IMR-90 (cell line): ENCODE data around the gene MLYCD. TPM values are rescaled to one million over a fixed set of nuclear protein-coding genes. Genes with fewer than 3 reads are reported as not detected.

ENCODE experiments used
- ATAC-seq: fragments of 200-7000 bp; cut with Tn5 transposase; 2 replicates; pipeline ENCODE4 v1.9.1; 2020; ENCODE audit warnings: low read depth, mild to moderate bottlenecking, moderate library complexity
- BruUV-seq: library from RNA; stranded (reverse); fragments of 400-500 nt; replicated peaks from 2 replicates; lab custom pipeline; 2021; lab: Mats Ljungman, UMichigan
- CTCF ChIA-PET: fragments of 300-600 bp; formaldehyde crosslinking; extraction: SDS; loops from one replicate; lab custom pipeline; 2021; ENCODE audit warnings: antibody characterized with exemption; lab: Yijun Ruan, JAX
- POLR2A ChIA-PET: fragments of 300-600 bp; sonication (Branson Sonifier 250); formaldehyde crosslinking; loops from one replicate; lab custom pipeline; 2022; ENCODE audit warnings: antibody characterized with exemption; ENCODE audit not compliant: unreplicated experiment; lab: Charles Lee
- DNase-seq: peaks from one replicate; pipeline ENCODE4 v3.0.0; 2013
- H2AFZ ChIP-seq: replicated peaks from 2 replicates; pipeline ENCODE3; 2013; ENCODE audit warnings: low read length, mild to moderate bottlenecking; ENCODE audit not compliant: poor library complexity
- H2AK5ac ChIP-seq: 2 replicates; pipeline ENCODE4 v1.6.1; 2013; ENCODE audit warnings: low read depth, low read length, inconsistent platforms
- H2AK9ac ChIP-seq: replicated peaks from 2 replicates; pipeline ENCODE3; 2013; ENCODE audit warnings: mild to moderate bottlenecking, low read depth, low read length, moderate library complexity; ENCODE audit not compliant: poor library complexity
- H2BK120ac ChIP-seq: 2 replicates; pipeline ENCODE4 v1.6.1; 2013; ENCODE audit warnings: low read depth, low read length, inconsistent platforms
- H2BK15ac ChIP-seq: 3 replicates; pipeline ENCODE4 v1.6.1; 2013; ENCODE audit warnings: low read depth, low read length, inconsistent platforms
- H2BK20ac ChIP-seq: 2 replicates; pipeline ENCODE4 v1.6.1; 2013; ENCODE audit warnings: low read depth, mild to moderate bottlenecking, inconsistent platforms, low read length, moderate library complexity
- H2BK5ac ChIP-seq: 2 replicates; pipeline ENCODE4 v1.6.1; 2013; ENCODE audit warnings: mild to moderate bottlenecking, low read depth, low read length, inconsistent platforms; ENCODE audit not compliant: poor library complexity, severe bottlenecking
- H3K14ac ChIP-seq: replicated peaks from 2 replicates; pipeline ENCODE4 v1.6.1; 2013; ENCODE audit warnings: low read depth, low read length, inconsistent platforms
- H3K18ac ChIP-seq: 2 replicates; pipeline ENCODE4 v1.6.1; 2013; ENCODE audit warnings: low read depth, low read length, control low read depth
- H3K23ac ChIP-seq: 2 replicates; pipeline ENCODE4 v1.6.1; 2013; ENCODE audit warnings: low read depth, low read length, inconsistent platforms
- H3K27ac ChIP-seq: 2 replicates; pipeline ENCODE4 v1.5.1; 2013; ENCODE audit warnings: mild to moderate bottlenecking, control low read depth, low read length; ENCODE audit not compliant: insufficient read depth
- H3K27me3 ChIP-seq: 2 replicates; pipeline ENCODE4 v1.6.1; 2013; ENCODE audit warnings: low read length; ENCODE audit not compliant: control insufficient read depth, insufficient read depth
- H3K36me3 ChIP-seq: 2 replicates; pipeline ENCODE4 v1.6.1; 2013; ENCODE audit warnings: low read length, mixed read lengths; ENCODE audit not compliant: control insufficient read depth, insufficient read depth
- H3K4ac ChIP-seq: 2 replicates; pipeline ENCODE4 v1.6.1; 2013; ENCODE audit warnings: low read depth, low read length, inconsistent platforms
- H3K4me1 ChIP-seq: 2 replicates; pipeline ENCODE4 v1.6.1; 2013; ENCODE audit warnings: low read length, mixed read lengths; ENCODE audit not compliant: control insufficient read depth, insufficient read depth
- H3K4me2 ChIP-seq: 2 replicates; pipeline ENCODE4 v1.6.1; 2013; ENCODE audit warnings: low read depth, mild to moderate bottlenecking, control low read depth, low read length, moderate library complexity
- H3K4me3 ChIP-seq: 2 replicates; pipeline ENCODE4 v1.5.1; 2013; ENCODE audit warnings: low read depth, mild to moderate bottlenecking, control low read depth, low read length, moderate library complexity; ENCODE audit not compliant: insufficient read depth
- H3K56ac ChIP-seq: 2 replicates; pipeline ENCODE4 v1.6.1; 2013; ENCODE audit warnings: low read length, inconsistent platforms; ENCODE audit not compliant: insufficient read depth; ENCODE audit errors: extremely low read depth
- H3K79me1 ChIP-seq, 2 experiments: 2 replicates each; pipeline ENCODE4 v1.6.1; 2013; ENCODE audit warnings: low read length in 2 of 2, inconsistent platforms in 1 of 2, low read depth in 1 of 2
- H3K9ac ChIP-seq: 2 replicates; pipeline ENCODE4 v1.6.1; 2013; ENCODE audit warnings: low read depth, low read length, control low read depth
- H3K9me1 ChIP-seq: 2 replicates; pipeline ENCODE4 v1.6.1; 2013; ENCODE audit warnings: low read length, inconsistent platforms; ENCODE audit not compliant: insufficient read depth
- H3K9me3 ChIP-seq: 2 replicates; pipeline ENCODE4 v1.6.1; 2013; ENCODE audit warnings: low read length; ENCODE audit not compliant: control insufficient read depth, insufficient read depth
- H4K20me1 ChIP-seq: 2 replicates; pipeline ENCODE4 v1.6.1; 2013; ENCODE audit warnings: low read length, inconsistent platforms; ENCODE audit not compliant: insufficient read depth
- H4K5ac ChIP-seq: 2 replicates; pipeline ENCODE4 v1.6.1; 2013; ENCODE audit warnings: mild to moderate bottlenecking, low read depth, low read length, control low read depth
- H4K8ac ChIP-seq, 2 experiments: 2 replicates each; pipeline ENCODE4 v1.6.1; 2013; ENCODE audit warnings: low read depth in 2 of 2, low read length in 2 of 2, control low read depth in 1 of 2, inconsistent platforms in 1 of 2
- H4K91ac ChIP-seq: 2 replicates; pipeline ENCODE4 v1.6.1; 2013; ENCODE audit warnings: low read depth, low read length, inconsistent platforms; ENCODE audit not compliant: insufficient read depth
- BHLHE40 ChIP-seq: fragments of 150-350 bp; IDR thresholded peaks from 2 replicates; pipeline ENCODE4 v1.6.1; 2016; ENCODE audit warnings: mild to moderate bottlenecking, low read depth, low read length
- CHD1 ChIP-seq: IDR thresholded peaks from 2 replicates; pipeline ENCODE4 v1.6.1; 2012; ENCODE audit warnings: low read depth, low read length, improper control_type of control experiment
- CTCF ChIP-seq: conservative IDR thresholded peaks from 2 replicates; pipeline ENCODE4 v1.5.1; 2012; ENCODE audit warnings: mild to moderate bottlenecking, low read depth, low read length, improper control_type of control experiment
- FOS ChIP-seq: fragments of 150-350 bp; IDR thresholded peaks from 2 replicates; pipeline ENCODE4 v1.6.1; 2016; ENCODE audit warnings: low read depth, low read length
- MAFK ChIP-seq: IDR thresholded peaks from 2 replicates; pipeline ENCODE4 v1.6.1; 2012; ENCODE audit warnings: low read depth, low read length, improper control_type of control experiment
- MAZ ChIP-seq: IDR thresholded peaks from 2 replicates; pipeline ENCODE4 v1.6.1; 2012; ENCODE audit warnings: low read depth, mild to moderate bottlenecking, low read length, improper control_type of control experiment, moderate library complexity, borderline replicate concordance
- MXI1 ChIP-seq: IDR thresholded peaks from 2 replicates; pipeline ENCODE4 v1.6.1; 2012; ENCODE audit warnings: low read depth, mild to moderate bottlenecking, low read length, moderate library complexity, borderline replicate concordance
- NFE2L2 ChIP-seq: fragments of 150-350 bp; IDR thresholded peaks from 2 replicates; pipeline ENCODE4 v1.6.1; 2016; ENCODE audit warnings: low read depth, mild to moderate bottlenecking, low read length
- POLR2A ChIP-seq: IDR thresholded peaks from 2 replicates; pipeline ENCODE4 v1.6.1; 2012; ENCODE audit warnings: mild to moderate bottlenecking, low read depth, low read length
- RFX5 ChIP-seq: IDR thresholded peaks from 2 replicates; pipeline ENCODE4 v1.8.0; 2012; ENCODE audit warnings: low read depth, mild to moderate bottlenecking, low read length, moderate library complexity
- SMC3 ChIP-seq: fragments of 150-350 bp; IDR thresholded peaks from 2 replicates; pipeline ENCODE4 v1.6.1; 2016; ENCODE audit warnings: low read depth, mild to moderate bottlenecking, antibody characterized with exemption, low read length, moderate library complexity
- WGBS, 2 experiments: methylation state at CpG; one replicate each; pipeline versions ENCODE4 v1.1.5 to v1.1.7; 2013; ENCODE audit warnings: missing lambda C conversion rate in 2 of 2; ENCODE audit not compliant: insufficient read length in 1 of 2; ENCODE audit errors: extremely low coverage in 2 of 2; 5-methylcytosine and 5-hydroxymethylcytosine counted together
- dilution Hi-C: fragments of 300-500 bp; cut with HindIII; formaldehyde crosslinking; loops from one replicate; pipeline ENCODE4 v1.14.3; 2018; ENCODE audit warnings: low sequenced_read_pairs; ENCODE audit not compliant: unreplicated experiment
- in situ Hi-C: fragments of 300-500 bp; cut with MboI; formaldehyde crosslinking; loops from 3 replicates; pipeline ENCODE4 v1.14.3; 2019; ENCODE audit warnings: low sequenced_read_pairs, inconsistent platforms, mixed read lengths
- intact Hi-C: fragments of 100-400 bp; cut with micrococcal nuclease; formaldehyde crosslinking; loops from 2 replicates; pipeline ENCODE4 v1.10.0; 2022
- polyA plus RNA-seq, 3 experiments: library from polyadenylated mRNA; depleted of rRNA; stranded (reverse); fragments of >200 nt; gene quantifications; 2 replicates each; pipeline ENCODE4 v1.2.3, GENCODE V29; 2012; ENCODE audit warnings: low replicate concordance in 1 of 3
- total RNA-seq: library from RNA; depleted of rRNA; stranded (reverse); fragments of >200 nt; gene quantifications from 2 replicates; pipeline ENCODE4 v1.2.3, GENCODE V29; 2012
- TF ChIP-seq, protein P1 (sequence below): fragments of 150-350 bp; IDR thresholded peaks from 2 replicates; pipeline ENCODE4 v1.6.1; 2017; ENCODE audit warnings: mild to moderate bottlenecking, antibody characterized with exemption, low read length, low read depth

The MLYCD gene
- total and polyA plus RNA-seq, 2 of the 4 experiments (the other 2 are of a cell fraction) = 1.9 to 2.7 TPM

- intact Hi-C loops (no loop called here), in situ Hi-C loops (loop anchor here (25.0 kb wide), 1 partner anchor 534 kb away; no protein-coding TSS in a partner anchor), dilution Hi-C loops (no loop called here)
- DNase-seq (peak; percentile 93), ATAC-seq (peak; percentile 86)
- Histone ChIP-seq H3K4me3 (peak within 1 kb of the TSS; percentile 54), H3K79me1 (peaks cover 0 to 25% of the 10 kb centered on the region in 2 experiments; a peak in 1 of 4 replicates), H3K9me1 (peaks cover 8% of the 10 kb centered on the region), H3K56ac (peak within 1 kb of the TSS; percentile 74), H2BK120ac (peak within 1 kb of the TSS; percentile 94), H4K5ac (peak within 1 kb of the TSS; percentile 32), H3K18ac (peak within 1 kb of the TSS; percentile 39), H3K9me3 (no peaks in the 10 kb centered on the region), H2AK9ac (peak within 1 kb of the TSS; percentile 95), H3K23ac (0 out of 2 replicates have a peak within 1 kb of the TSS, but pooled peaks have one; percentile 44), H3K27me3 (no peaks in the 10 kb centered on the region), H3K27ac (peak within 1 kb of the TSS; percentile 79), H3K4me1 (peaks cover 14% of the 10 kb centered on the region), H2BK5ac (peak within 1 kb of the TSS; percentile 69), H3K4me2 (peak within 1 kb of the TSS; percentile 84), H3K36me3 (no peaks in the 10 kb centered on the region; the same call in 1 of the 2 replicates), H3K9ac (peak within 1 kb of the TSS; percentile 64), H2BK15ac (peak within 1 kb of the TSS; percentile 90; the same call in 2 of the 3 replicates), H3K14ac (peak within 1 kb of the TSS; percentile 79), H2BK20ac (peak within 1 kb of the TSS; percentile 89), H3K4ac (peak within 1 kb of the TSS; percentile 90), H2AFZ (peak within 1 kb of the TSS; percentile 96), H4K8ac (peak within 1 kb of the TSS; percentile 85 to 86), H4K91ac (peak within 1 kb of the TSS; percentile 70), H2AK5ac (peak within 1 kb of the TSS; percentile 82), H4K20me1 (peaks cover 21% of the 10 kb centered on the region; the same call in 1 of the 2 replicates)
- ChIA-PET POLR2A (interaction anchor here (0.5 kb wide), 1 partner anchor 12 kb away, joined by 3 read pairs; no protein-coding TSS in a partner anchor), CTCF (interaction anchor here (0.7 to 1.4 kb wide), 2 partner anchors 9 to 113 kb away, joined by 3 to 4 read pairs; no protein-coding TSS in a partner anchor)
- TF ChIP-seq MAZ (0 out of 2 replicates have a peak, but pooled peaks have one; percentile 71), FOS (peak; percentile 73), CHD1 (no peak), NFE2L2 (peak; percentile 95), RFX5 (no peak), POLR2A (peak; percentile 94), CTCF (no peak), MAFK (peak; percentile 39; the same call in 1 of the 2 replicates), MXI1 (peak; percentile 87), BHLHE40 (peak; percentile 89), SMC3 (no peak)
- TF ChIP-seq, protein P1, sequence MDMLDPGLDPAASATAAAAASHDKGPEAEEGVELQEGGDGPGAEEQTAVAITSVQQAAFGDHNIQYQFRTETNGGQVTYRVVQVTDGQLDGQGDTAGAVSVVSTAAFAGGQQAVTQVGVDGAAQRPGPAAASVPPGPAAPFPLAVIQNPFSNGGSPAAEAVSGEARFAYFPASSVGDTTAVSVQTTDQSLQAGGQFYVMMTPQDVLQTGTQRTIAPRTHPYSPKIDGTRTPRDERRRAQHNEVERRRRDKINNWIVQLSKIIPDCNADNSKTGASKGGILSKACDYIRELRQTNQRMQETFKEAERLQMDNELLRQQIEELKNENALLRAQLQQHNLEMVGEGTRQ = peak; percentile 94
- no TSS peak for BruUV-seq
- 8% methylated on average over 11 of the region's 30 CpGs; no CpG with 5 or more reads in 1 of the 2 experiments for WGBS, 2 experiments
These were observed 54.3 kb downstream of the MLYCD start, which contains the start of gene OSGIN1 for GRCh38 chr16:83952940-83953795. Gene OSGIN1, plus strand, starts transcription at chr16:83953240. Its CDS starts 4,432 bp downstream, at chr16:83957672.
